Measurements from ENCODE around the gene CLPSL2.

GRCh38 chr6:35798706-35799105 lies 22.3 kb downstream of the CLPSL2 start:
- TF ChIP-seq FOXP2 (optimal IDR thresholded peaks at IDR 0.05; ENCODE audit: control extremely low read depth, extremely low read length, insufficient read depth): no peak
- TF ChIP-seq EZH2 (IDR thresholded peaks at IDR 0.05): no peak

All from SK-N-MC (cell line).